Smooth muscle cell (in vitro differentiated cells): ENCODE data around the gene MMRN2. TPM values are rescaled to one million over a fixed set of nuclear protein-coding genes. Genes with fewer than 3 reads are reported as not detected.
"Not testable (repeated sequence)": the region's sequence is repeated elsewhere in the genome, so short reads cannot be mapped to it uniquely, and the experiment has no call there.

Experiments
- DNase-seq: peaks from one replicate; lab custom pipeline; 2025; ENCODE audit not compliant: unreplicated experiment; lab: John Stamatoyannopoulos, UW
- H2AFZ ChIP-seq: fragments of 200-600 bp; sonication (generic); 2 replicates; pipeline ENCODE4 v1.6.0; 2016; ENCODE audit warnings: antibody characterized with exemption, low read depth, mild to moderate bottlenecking
- H3F3A ChIP-seq: fragments of 200-600 bp; sonication (generic); 2 replicates; pipeline ENCODE4 v1.6.0; 2017; ENCODE audit warnings: antibody characterized with exemption, low read depth
- H3K27ac ChIP-seq: fragments of 200-600 bp; sonication (generic); 2 replicates; pipeline ENCODE4 v1.5.1; 2016; ENCODE audit warnings: low read depth, mild to moderate bottlenecking
- H3K27me3 ChIP-seq: fragments of 200-600 bp; sonication (generic); 2 replicates; pipeline ENCODE4 v1.6.1; 2016; ENCODE audit warnings: low read depth, mild to moderate bottlenecking
- H3K36me3 ChIP-seq: fragments of 200-600 bp; sonication (generic); 2 replicates; pipeline ENCODE4 v1.5.1; 2016; ENCODE audit warnings: low read depth
- H3K4me1 ChIP-seq: fragments of 200-600 bp; sonication (generic); 2 replicates; pipeline ENCODE4 v1.5.1; 2016; ENCODE audit warnings: low read depth
- H3K4me2 ChIP-seq: fragments of 200-600 bp; sonication (generic); 2 replicates; pipeline ENCODE4 v1.6.0; 2016; ENCODE audit warnings: mild to moderate bottlenecking
- H3K4me3 ChIP-seq: fragments of 200-600 bp; sonication (generic); 2 replicates; pipeline ENCODE4 v1.5.1; 2016; ENCODE audit warnings: mild to moderate bottlenecking
- H3K79me2 ChIP-seq: fragments of 200-600 bp; sonication (generic); 2 replicates; pipeline ENCODE4 v1.6.0; 2016; ENCODE audit warnings: low read depth, mild to moderate bottlenecking
- H3K9ac ChIP-seq: fragments of 200-600 bp; sonication (generic); 2 replicates; pipeline ENCODE4 v1.6.0; 2016; ENCODE audit warnings: low read depth
- H3K9me3 ChIP-seq: fragments of 200-600 bp; sonication (generic); replicated peaks from 2 replicates; pipeline ENCODE4 v1.5.1; 2016; ENCODE audit warnings: low read depth
- H4K20me1 ChIP-seq: fragments of 200-600 bp; sonication (generic); 2 replicates; pipeline ENCODE4 v1.6.0; 2016; ENCODE audit warnings: low read depth
- WGBS: methylation state at CpG from one replicate; pipeline ENCODE4 v1.1.7; 2016; ENCODE audit warnings: low lambda C conversion rate; 5-methylcytosine and 5-hydroxymethylcytosine counted together
- polyA plus RNA-seq: library from polyadenylated mRNA; unstranded; fragments of >200 nt; fragmentation: Nextera tagmentation; extraction: Ambion mirVana; gene quantifications from 2 replicates; pipeline ENCODE4 v1.2.1, GENCODE V29; 2016
- total RNA-seq: library from RNA; depleted of rRNA; stranded (reverse); fragments of >200 nt; gene quantifications from 2 replicates; pipeline ENCODE4 v1.2.3, GENCODE V29; 2014
- TF ChIP-seq, protein P1 (sequence below): fragments of 200-600 bp; sonication (generic); IDR thresholded peaks from 2 replicates; pipeline ENCODE4 v1.5.1; 2017; ENCODE audit warnings: borderline replicate concordance, mild to moderate bottlenecking, antibody characterized with exemption; ENCODE audit not compliant: insufficient read depth, poor library complexity, severe bottlenecking

MMRN2 gene
- total and polyA plus RNA-seq, 2 experiments from 2014 or later: 0.09 to 0.16 TPM

GRCh38 chr10:86940677-86941076 lies 16.7 kb downstream of the MMRN2 start:
- Histone ChIP-seq H4K20me1 (no peaks in the 10 kb centered on the region), H3K36me3 (no peaks in the 10 kb centered on the region), H3K4me3 (no peak overlapping the region), H3K79me2 (no peaks in the 10 kb centered on the region), H3K4me1 (no peaks in the 10 kb centered on the region), H3K4me2 (no peak overlapping the region), H3K27me3 (no peaks in the 10 kb centered on the region), H3K27ac (no peak overlapping the region), H3K9ac (no peak overlapping the region), H3K9me3 (no peaks in the 10 kb centered on the region), H2AFZ (no peak overlapping the region), H3F3A (peaks cover 14% of the 10 kb centered on the region)
- TF ChIP-seq, protein P1, sequence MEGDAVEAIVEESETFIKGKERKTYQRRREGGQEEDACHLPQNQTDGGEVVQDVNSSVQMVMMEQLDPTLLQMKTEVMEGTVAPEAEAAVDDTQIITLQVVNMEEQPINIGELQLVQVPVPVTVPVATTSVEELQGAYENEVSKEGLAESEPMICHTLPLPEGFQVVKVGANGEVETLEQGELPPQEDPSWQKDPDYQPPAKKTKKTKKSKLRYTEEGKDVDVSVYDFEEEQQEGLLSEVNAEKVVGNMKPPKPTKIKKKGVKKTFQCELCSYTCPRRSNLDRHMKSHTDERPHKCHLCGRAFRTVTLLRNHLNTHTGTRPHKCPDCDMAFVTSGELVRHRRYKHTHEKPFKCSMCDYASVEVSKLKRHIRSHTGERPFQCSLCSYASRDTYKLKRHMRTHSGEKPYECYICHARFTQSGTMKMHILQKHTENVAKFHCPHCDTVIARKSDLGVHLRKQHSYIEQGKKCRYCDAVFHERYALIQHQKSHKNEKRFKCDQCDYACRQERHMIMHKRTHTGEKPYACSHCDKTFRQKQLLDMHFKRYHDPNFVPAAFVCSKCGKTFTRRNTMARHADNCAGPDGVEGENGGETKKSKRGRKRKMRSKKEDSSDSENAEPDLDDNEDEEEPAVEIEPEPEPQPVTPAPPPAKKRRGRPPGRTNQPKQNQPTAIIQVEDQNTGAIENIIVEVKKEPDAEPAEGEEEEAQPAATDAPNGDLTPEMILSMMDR: peak; percentile 2
- no peak for DNase-seq
- 94% methylated on average over 6 of the region's 6 CpGs for WGBS

DNA sequence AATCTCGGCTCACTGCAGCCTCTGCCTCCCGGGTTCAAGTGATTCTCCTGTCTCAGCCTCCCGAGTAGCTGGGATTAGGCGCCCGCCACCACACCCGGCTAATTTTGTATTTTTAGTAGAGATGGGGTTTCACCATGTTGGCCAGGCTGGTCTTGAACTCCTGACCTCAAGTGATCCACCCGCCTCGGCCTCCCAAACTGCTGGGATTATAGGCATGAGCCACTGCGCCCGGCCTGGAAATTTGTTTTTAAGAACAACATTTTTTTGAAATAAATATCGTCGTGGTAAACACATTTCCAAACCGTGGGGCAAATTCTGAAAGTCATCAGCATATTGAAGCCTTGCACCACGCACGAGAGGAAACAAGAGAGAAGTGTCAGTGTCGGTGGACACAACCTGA lies 17.3 kb downstream of the MMRN2 start:
- H3K4me1 ChIP-seq, H3K27ac ChIP-seq, H3K4me3 ChIP-seq, DNase-seq, H3K36me3 ChIP-seq, H3K27me3 ChIP-seq, H4K20me1 ChIP-seq, H3K4me2 ChIP-seq, H3K79me2 ChIP-seq, H3K9me3 ChIP-seq, H2AFZ ChIP-seq, H3K9ac ChIP-seq: not testable (repeated sequence)
- H3F3A ChIP-seq: peaks cover 14% of the 10 kb centered on the region
- WGBS: 95% methylated on average over 16 of the region's 16 CpGs

GRCh38 chr10:86938260-86938659 lies 19.2 kb downstream of the MMRN2 start:
- no peak for DNase-seq
- H3K27me3 ChIP-seq: no peaks in the 10 kb centered on the region
- H3K9ac ChIP-seq: no peak overlapping the region
- no peaks in the 10 kb centered on the region for H3K4me1 ChIP-seq
- H3F3A ChIP-seq: peaks cover 14% of the 10 kb centered on the region
- H4K20me1 ChIP-seq: no peaks in the 10 kb centered on the region
- H3K79me2 ChIP-seq: no peaks in the 10 kb centered on the region
- H3K9me3 ChIP-seq: no peaks in the 10 kb centered on the region
- H2AFZ ChIP-seq: no peak overlapping the region
- H3K27ac ChIP-seq: no peak overlapping the region
- H3K36me3 ChIP-seq: no peaks in the 10 kb centered on the region
- H3K4me2 ChIP-seq: no peak overlapping the region
- H3K4me3 ChIP-seq: no peak overlapping the region
- TF ChIP-seq, protein P1: no peak
- 89% methylated on average over 2 of the region's 2 CpGs for WGBS

- H3F3A ChIP-seq: peaks cover 14% of the 10 kb centered on the region
- 79% methylated on average over 6 of the region's 6 CpGs for WGBS
- TF ChIP-seq, protein P1: no peak
- no peak overlapping the region for H3K9ac ChIP-seq
- H3K4me2 ChIP-seq: no peak overlapping the region
- no peak overlapping the region for H3K4me3 ChIP-seq
- no peaks in the 10 kb centered on the region for H3K9me3 ChIP-seq
- no peaks in the 10 kb centered on the region for H3K36me3 ChIP-seq
- H2AFZ ChIP-seq: no peak overlapping the region
- no peak overlapping the region for H3K27ac ChIP-seq
- H4K20me1 ChIP-seq: no peaks in the 10 kb centered on the region
- no peaks in the 10 kb centered on the region for H3K4me1 ChIP-seq
- DNase-seq: no peak
- no peaks in the 10 kb centered on the region for H3K79me2 ChIP-seq
- H3K27me3 ChIP-seq: no peaks in the 10 kb centered on the region
Observed at GRCh38 chr10:86937502-86938154, 19.8 kb downstream of the MMRN2 start.
